ENCODE data around the gene TGFB1. TPM values are rescaled to one million over a fixed set of nuclear protein-coding genes. Genes with fewer than 3 reads are reported as not detected.
"Not testable (repeated sequence)": the region's sequence is repeated elsewhere in the genome, so short reads cannot be mapped to it uniquely, and the experiment has no call there.

Gene TGFB1
- 10 to 100 TPM; 25.6 to 33.4 (median 30.1) TPM for polyA plus RNA-seq (ENCODE audit: insufficient read length in 4 of 4)

DNA sequence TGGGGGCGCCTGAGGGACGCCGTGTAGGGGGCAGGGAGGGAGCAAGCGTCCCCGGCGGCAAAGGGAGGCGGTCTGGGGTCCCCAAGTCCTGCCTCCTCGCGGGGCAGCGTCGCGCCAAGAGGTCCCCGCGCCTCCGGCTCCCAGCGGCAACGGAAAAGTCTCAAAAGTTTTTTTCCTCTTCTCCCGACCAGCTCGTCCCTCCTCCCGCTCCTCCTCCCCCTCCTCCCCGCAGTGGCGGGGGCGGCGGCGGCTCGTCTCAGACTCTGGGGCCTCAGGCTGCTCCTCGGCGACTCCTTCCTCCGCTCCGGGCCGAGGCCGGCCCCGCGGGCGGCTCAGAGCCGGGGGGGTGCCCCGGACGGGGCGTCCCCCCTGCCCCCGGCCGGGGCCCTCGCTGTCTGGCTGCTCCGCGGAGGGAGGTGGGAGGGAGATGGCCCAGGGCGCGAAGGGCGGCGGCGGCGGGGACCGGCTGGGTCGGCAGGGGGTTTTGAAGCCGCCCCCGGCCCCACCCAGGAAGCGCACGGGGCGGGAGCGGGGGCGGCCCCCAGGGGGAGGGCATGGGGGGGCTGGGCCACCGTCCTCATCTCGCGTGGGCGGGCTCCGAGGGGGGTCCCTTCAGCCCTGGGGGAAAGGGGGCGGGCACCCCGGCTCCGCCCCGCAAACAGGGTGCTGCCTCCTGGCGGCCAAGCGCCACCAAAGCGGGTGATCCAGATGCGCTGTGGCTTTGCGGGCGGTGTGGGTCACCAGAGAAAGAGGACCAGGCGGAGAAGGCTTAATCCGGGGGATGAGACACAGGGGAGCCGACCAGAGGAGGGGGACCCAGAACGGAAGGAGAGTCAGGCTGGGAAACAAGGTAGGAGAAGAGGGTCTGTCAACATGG, at the start of gene TGFB1:
TSS of gene TGFB1 (minus strand) at position 457 of the 877 bp plus-strand sequence. CDS start 878 bp downstream, outside the sequence.
- DNase-seq (ENCODE audit: low read depth in 4 of 4, low spot score in 2 of 4), result peak in 2 of 4 donors; percentile 53 to 58

DNA sequence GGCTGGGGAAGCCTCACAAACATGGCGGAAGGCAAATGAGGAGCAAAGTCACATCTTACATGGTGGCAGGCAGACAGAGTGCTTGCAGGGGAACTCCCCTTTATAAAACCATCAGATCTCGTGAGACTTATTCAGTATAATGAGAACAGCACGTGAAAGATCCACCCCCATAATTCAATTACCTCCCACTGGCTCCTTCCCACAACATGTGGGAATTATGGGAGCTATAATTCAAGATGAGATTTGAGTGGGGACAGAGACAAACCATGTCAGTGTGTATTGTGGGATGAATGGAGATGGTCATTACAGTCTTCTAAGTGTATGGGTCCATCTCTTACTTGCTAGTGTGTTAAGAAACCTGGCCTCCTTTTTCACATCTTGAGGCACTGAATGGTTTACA, 48.3 kb upstream of the TGFB1 start:
- no peak for DNase-seq (ENCODE audit: low read depth in 4 of 4, low spot score in 2 of 4)

DNA sequence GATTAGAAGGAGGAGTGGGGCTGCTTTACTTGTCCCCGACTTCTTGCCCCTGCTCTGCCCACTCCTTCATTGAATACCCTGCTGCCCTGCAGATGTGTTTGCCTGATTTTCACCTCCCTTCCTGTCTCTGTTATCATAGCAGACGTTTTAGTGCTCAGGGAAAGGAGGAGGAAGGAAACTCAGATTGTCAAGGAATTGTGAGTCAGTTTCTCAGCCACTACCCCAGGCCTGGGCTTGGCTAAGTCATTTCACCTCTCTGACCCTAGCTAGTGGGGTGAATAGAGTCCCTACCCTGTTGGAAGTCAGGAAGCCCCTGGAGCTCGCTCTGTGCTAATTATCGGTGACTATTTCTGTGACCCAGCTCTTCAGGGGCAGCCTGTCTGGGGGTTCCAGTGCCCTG, 47.8 kb upstream of the TGFB1 start:
- DNase-seq (ENCODE audit: low read depth in 4 of 4, low spot score in 2 of 4), result no peak

DNA sequence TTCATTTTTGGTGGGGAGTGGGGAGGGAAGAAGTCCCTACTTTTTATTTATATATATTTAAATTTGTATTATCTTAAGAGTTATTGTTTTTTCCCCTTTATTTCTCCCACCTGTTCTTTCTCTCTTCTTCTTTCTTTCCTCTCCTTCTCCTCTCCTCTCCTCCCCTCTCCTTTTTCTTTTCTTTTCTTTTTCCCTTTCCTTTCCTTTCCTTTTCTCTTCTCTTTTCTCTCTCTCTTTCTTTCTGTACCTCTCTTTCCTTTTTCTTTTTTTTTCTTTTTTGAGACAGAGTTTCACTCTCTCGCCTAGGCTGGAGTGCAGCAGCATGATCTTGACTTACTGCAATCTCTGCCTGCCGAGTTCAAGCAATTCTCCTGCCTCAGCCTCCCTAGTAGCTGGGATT, 45.8 kb upstream of the TGFB1 start:
- no peak for DNase-seq (ENCODE audit: low read depth in 4 of 4, low spot score in 2 of 4)

DNA sequence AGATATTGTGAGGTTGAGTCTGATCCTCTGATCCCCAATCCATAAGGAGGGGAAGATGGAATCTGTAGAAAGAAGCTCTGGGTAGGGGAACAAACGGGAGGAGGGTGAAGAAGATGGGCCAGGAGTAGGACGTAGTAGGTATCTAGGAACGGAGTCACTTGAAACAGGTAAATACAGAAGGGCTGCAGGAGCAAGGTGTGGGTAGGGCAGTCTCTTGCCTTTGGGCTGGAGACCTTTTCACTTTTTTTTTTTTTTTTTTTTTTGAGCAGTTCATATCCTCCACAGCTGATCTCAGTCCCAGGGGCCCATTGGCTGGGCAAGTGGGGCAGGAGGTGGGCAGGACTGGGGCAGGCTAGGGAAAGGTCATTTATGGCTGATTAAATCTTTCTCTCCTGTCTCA, 45.4 kb upstream of the TGFB1 start:
- DNase-seq (ENCODE audit: low read depth in 4 of 4, low spot score in 2 of 4), result no peak

DNA sequence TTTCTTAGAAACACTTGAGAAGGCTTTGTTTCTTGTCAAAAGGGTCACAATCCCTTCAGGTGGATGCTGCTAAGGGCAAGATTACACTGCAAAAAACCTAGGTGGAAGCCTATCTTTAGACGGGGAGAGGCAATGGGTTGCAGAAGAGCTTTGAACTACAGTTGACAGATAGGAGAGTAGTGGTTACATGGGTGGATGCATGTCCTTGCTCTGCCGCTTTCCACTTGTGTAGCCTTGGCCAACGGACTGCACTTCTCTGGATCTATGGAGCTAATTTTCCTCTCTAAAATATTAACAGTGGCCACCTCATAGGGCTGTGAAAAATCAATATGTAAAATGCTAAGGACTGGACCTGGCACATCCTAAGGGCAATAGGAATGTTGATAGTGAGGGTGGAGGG, 44.9 kb upstream of the TGFB1 start:
- no peak for DNase-seq (ENCODE audit: low read depth in 4 of 4, low spot score in 2 of 4)

DNA sequence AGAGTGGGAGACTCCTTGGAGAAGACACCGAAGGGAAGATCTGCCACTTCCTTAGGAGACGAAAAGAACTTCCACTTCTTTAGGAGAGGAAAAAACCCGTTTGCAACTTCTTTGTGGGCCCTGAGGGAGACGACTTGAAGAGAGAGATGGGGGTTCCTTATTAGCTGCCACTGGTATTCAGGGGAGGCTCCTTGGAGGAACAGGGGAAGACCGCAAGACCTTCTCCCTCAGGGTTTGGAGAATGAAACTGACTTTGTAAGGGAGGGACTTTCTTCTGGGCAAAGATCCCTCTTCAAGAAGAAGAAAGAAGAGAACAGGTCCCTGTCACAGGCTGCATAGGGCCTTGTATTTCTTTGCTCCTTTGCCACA, 44.3 kb upstream of the TGFB1 start:
- no peak for DNase-seq (ENCODE audit: low read depth in 4 of 4, low spot score in 2 of 4)

DNA sequence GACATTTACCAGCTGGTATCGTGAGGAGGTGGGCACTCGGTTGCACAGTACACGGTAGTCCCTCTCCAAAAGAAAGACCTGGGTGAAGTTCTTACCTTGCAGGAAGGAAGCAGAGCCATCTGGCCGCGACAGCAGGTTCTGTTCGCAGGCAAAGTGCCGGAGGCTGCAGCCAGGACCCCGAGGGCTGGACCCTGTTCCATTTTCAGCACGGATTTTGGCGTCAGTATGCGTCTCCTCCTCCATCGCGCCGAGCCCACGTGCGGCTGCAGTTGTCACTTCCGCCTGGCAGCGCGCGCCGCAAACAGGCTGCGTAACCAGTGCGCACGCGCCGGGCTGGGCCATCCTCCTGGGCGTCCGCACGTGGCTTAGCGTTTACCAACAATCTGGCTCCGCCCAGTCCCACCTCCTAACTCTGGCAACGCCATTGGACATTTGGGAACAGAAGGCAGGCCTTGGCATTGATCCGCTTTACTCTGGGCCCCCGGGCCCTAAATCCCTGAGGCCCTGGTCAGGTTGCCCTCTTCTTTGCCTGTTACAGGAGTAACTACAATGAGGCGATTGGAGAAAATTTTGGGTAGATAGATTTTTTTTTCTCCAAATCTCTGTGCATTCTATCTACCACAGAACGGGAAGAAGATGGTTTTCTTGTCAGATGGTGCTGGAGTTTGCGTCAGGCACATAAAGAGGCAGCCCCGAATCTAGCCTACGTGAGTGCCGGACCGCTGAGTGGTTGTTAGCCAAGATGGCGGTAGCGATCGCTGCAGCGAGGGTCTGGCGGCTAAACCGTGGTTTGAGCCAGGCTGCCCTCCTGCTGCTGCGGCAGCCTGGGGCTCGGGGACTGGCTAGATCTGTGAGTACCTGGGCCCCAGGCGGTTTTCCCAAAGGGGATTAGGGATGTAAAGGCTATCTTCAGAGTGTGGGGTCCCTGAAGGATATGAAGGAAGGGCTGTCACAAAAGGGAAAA, 43.6 kb upstream of the TGFB1 start, which contains the start of the genes BCKDHA and EXOSC5:
TSS of gene BCKDHA (plus strand) at position 733 of the 964 bp plus-strand sequence. CDS start at position 743, 10 bp downstream.
TSS of gene EXOSC5 (minus strand) at position 274 of the 964 bp plus-strand sequence. CDS start at position 243, 31 bp downstream.
- peak; percentile 99 to 100 (median 99) for DNase-seq (ENCODE audit: low read depth in 4 of 4, low spot score in 2 of 4)

DNA sequence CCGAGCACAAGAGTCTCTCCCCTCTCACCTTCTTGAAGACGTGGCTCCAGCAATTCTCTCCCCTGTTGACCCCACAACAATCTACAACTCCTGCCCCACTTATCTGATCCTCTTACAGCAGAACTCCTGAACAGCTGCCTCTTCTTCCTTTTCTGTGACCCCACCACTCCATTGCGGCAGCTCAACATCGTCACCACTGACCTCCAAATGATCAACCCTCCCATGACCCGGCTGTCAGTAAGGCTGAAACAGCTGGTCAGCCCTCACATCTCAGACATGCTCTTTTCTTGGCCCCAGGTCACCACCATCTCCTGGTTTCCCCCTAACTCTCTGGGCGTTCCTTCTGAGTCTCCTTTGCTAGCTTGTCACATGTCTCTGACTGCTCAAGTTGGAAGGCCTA, 41.6 kb upstream of the TGFB1 start:
- no peak for DNase-seq (ENCODE audit: low read depth in 4 of 4, low spot score in 2 of 4)

DNA sequence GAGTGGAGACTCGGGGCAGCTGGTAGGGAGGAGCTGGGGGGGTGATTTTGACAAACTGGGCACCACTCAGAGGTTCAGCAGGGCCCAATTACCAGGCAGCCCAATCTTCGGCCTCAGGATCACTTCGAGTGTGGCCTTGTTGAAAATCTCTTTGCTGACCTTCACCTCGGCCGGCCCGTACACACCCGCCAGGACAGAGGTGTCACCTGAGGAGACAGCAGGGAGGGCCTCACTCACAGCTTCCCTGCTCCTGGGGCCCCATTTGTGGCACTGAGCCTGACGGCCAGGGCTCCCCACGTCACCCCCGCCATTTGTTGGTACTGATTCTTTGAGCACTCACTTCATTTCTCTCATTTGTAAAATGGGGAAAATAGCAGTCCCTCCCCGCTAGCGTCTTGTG, 39.1 kb upstream of the TGFB1 start:
- no peak for DNase-seq (ENCODE audit: low read depth in 4 of 4, low spot score in 2 of 4)

DNA sequence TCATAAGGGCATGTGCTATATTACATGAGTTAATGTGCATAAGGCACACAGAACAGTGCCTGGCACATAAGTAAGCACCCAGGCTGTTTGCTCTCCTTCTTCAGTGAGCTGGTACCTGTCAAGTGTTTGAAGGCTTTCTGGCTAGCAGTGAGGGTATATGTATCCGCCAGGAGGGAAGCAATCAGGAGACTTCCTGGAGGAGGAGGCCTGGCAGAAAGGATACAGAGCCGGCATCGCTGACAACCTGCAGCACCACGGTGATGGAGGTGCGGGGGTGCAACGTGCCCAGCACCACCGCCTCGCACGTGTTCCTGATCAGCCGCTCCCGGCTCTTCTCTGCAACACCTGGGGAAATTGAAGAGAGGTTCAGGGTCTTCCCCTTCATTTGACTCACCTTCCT, 37.9 kb upstream of the TGFB1 start:
- no peak for DNase-seq (ENCODE audit: low read depth in 4 of 4, low spot score in 2 of 4)

DNA sequence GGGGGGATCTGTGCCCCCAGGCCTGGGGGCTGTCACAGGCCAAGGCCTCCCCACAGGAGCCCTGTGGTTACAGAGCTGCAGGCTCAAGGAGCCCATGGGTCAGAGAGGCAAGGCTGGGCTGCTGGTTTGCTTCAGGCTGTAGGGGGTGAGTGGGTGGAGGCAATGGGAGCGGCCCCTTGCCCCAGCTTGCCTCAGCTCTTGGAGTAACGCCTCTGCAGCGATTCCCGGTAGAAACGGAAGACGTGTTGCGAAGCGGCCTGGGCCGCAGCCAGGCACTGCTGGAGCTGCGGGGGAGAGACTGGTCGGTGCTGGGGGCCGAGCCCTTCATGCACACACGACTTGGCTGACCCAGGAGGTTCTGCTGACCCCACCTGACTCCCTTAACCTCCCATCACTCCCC, 32.7 kb upstream of the TGFB1 start:
- DNase-seq (ENCODE audit: low read depth in 4 of 4, low spot score in 2 of 4), result no peak

DNA sequence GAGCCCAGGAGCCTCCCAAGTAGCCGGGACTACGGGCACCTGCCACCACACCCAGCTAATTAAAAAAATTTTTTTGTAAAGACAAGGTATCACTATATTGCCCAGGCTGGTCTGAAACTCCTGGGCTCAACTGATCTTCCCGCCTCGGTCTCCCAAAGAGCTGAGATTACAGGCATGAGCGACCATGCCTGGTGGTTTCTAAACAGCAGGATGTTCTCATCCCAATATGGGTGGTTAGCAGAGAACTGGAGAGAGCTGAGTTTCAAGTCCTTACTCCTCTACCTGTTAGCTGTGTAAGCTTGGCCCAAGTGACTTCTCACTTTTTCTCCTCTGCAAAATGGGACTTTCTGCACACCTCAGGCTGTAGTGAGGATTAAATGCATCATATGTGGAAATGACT, 30.6 kb upstream of the TGFB1 start:
- DNase-seq (ENCODE audit: low read depth in 4 of 4, low spot score in 2 of 4), result no peak

DNA sequence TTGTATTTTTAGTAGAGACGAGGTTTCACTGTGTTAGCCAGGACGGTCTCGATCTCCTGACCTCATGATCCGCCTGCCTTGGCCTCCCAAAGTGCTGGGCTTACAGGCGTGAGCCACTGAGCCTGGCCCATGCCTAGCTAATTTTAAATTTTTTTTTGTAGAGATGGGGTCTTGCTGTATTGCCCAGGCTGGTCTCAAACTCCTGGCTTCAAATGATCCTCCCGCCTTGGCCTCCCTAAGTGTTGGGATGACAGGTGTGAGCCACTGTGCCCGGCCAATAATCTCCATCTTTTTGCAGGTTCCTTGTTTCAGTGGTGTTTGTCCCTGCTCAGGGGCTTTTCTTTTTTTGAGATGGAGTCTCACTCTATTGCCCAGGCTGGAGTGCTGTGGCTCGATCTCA, 27.8 kb upstream of the TGFB1 start:
- DNase-seq (ENCODE audit: low read depth in 4 of 4, low spot score in 2 of 4), result not testable (repeated sequence)

DNA sequence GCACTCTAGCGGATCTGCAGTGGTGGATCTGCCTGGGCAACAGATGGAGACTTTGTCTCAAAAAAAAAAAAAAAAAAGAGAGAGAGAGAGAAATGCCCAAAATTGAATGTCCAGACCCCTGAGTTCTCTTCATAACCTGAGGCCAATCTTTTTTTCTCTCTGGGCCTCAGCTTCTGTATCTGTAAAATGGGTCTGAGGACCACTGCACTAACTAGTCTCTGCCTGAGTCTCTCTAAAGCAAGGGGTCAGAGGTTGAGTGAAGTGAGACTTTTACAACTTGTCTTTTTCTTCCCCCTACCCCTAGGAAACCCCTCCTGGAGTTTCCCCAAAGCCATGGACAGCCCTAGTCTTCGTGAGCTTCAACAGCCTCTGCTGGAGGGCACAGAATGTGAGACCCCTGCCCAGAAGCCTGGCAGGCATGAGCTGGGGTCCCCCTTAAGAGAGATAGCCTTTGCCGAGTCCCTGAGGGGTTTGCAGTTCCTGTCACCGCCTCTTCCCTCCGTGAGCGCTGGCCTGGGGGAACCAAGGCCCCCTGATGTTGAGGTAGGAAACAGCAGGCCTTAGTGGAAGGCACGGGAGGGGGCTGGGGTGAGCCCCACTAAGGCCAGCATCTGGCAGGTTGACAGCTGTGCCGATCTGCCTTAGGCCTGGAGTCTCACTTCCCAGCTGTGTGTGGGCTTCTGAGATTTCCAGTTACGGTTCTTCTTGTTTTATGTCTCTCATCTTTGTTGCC, 24.4 kb upstream of the TGFB1 start:
- no peak for DNase-seq (ENCODE audit: low read depth in 4 of 4, low spot score in 2 of 4)

DNA sequence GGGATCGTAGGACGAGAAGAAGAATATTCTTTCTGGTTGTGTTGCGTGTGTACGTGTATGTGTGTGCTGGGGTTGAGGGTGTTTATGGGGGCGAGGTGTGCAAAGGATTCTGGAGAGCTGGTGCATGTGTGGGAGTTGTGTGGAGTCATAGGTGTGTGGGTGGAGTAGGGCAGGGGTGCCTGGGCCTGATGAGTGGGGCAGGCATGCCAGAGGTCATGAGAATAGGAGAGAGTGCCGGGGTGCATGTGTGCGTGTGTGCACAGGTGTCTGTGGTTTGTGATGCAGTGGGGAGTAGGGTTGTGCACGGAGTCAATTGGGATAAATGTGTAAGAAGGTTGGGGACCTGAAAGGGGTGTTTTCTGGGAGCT, 23.3 kb upstream of the TGFB1 start:
- no peak for DNase-seq (ENCODE audit: low read depth in 4 of 4, low spot score in 2 of 4)

DNA sequence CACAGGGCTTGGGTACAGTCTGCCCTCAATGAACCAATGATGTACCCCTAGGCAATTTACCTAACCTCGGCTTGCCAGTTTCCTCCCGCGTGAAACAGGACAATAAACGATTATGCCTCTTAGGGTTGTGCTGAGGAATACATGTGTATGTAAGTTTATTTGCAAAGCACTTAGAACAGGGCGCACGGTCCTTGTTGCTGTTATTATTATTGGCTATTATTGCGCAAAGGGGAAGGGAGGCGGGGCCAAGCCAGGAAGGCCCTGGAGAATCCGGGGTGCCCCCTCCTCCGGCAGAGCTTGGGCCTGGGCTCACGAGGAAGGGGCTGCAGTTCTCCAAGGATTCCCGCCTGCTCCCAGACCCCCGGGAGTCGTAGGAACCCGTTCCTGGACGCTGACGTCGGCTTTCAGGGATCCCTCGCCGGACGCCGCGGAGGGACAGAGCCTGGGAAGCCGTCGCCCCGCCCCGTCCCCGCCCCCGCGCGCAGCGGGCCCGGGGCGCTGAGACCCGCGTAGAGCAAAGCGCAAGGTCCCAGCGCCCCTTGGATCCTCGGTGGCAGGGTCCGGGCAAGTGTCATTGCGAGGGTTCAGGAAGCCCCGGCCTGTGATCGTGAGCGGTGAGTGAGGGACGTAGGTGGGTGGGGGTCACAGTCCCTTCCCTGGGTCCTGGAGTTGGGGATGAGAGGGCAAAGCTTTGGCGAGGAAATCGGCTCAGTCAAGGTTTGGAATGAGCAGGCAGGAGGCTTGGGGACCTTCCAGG, 22.7 kb upstream of the TGFB1 start, which contains the start of gene TMEM91:
TSS of gene TMEM91 (plus strand) at position 293 of the 757 bp plus-strand sequence. CDS start 1,777 bp downstream, outside the sequence.
- DNase-seq (ENCODE audit: low read depth in 4 of 4, low spot score in 2 of 4), result no peak

DNA sequence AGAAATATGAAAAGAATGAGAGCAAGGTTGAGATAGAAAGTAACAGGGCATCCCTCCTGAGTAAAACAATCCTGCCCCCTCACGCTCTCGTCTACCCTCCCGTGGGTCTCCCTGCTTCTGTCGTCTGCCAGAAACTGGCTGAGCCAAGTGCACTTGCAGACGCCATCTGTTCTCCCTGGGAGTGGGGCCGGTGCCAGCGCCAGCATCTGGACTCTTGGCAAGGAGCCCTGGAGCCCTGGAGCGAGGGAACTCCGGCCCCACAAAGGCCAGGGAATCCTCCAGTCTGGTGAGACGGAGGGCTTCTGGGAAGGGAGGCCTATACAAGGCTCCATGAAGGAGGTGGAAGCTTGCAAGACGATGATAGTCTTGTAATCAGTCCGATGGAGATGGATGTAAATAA, 20.3 kb upstream of the TGFB1 start:
- no peak for DNase-seq (ENCODE audit: low read depth in 4 of 4, low spot score in 2 of 4)

DNA sequence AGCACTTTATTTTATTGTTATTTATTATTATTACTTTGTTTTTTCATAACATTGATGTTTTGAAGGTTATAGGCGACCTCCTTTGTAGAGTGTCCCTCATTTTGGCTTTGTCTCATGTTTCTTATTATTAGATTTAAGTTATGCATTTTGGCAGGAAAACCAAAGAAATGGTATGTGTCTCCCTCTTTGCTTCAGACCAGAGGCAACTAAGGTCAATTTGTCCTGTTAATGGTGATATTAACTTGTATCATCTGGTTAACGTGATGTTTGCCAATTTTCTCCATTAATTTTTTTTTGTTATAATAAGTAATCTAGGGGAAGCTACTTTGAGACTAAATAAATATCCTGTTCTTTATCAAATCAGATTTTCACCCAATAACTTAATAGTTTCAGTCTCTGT, 18.8 kb upstream of the TGFB1 start:
- DNase-seq (ENCODE audit: low read depth in 4 of 4, low spot score in 2 of 4), result no peak

DNA sequence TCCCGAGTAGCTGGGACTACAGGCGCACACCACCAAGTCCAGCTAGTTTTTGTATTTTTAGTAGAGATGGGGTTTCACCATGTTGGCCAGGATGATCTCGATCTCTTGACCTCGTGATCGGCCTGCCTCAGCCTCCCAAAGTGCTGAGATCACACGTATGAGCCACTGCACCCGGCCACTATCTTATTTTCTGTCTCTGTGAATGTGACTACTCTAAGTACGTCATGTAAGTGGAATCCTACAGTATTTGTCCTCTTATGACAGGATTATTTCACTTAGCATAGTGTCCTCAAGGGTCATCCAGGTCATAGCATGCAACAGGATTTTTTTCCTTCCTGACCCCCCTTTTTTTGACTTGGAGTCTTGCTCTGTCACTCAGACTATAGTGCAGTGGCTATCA, 17.8 kb upstream of the TGFB1 start:
- no peak for DNase-seq (ENCODE audit: low read depth in 4 of 4, low spot score in 2 of 4)
